Measurements from ENCODE around the gene ECE1.

Gene ECE1

GRCh38 chr1:21257431-21258135 lies 32.7 kb downstream of the ECE1 start:
- Histone ChIP-seq H3K4me3 (ENCODE audit: insufficient read depth, low read length, poor library complexity, severe bottlenecking) (no peak overlapping the region), H4K20me1 (ENCODE audit: low read depth, low read length) (no peaks in the 10 kb centered on the region), H2AFZ (ENCODE audit: low read depth, low read length, severe bottlenecking) (no peak overlapping the region), H3K27me3 (ENCODE audit: low read length) (no peaks in the 10 kb centered on the region), H3K9ac (ENCODE audit: low read length) (no peak overlapping the region), H3K9me3 (ENCODE audit: insufficient read depth, low read length) (no peaks in the 10 kb centered on the region), H3K79me2 (ENCODE audit: insufficient read depth, low read length) (no peaks in the 10 kb centered on the region), H3K27ac (ENCODE audit: low read depth, low read length) (no peak overlapping the region), H3K9me2 (replicated peaks; ENCODE audit: insufficient read depth, low read length) (no peaks in the 10 kb centered on the region), H3F3A (ENCODE audit: insufficient read depth) (no peaks in the 10 kb centered on the region), H3K4me2 (ENCODE audit: low read depth, low read length, poor library complexity, severe bottlenecking) (no peak overlapping the region), H3K36me3 (ENCODE audit: low read length) (no peaks in the 10 kb centered on the region)
- TF ChIP-seq EZH2phosphoT487 (conservative IDR thresholded peaks at IDR 0.05; ENCODE audit: low read length) (no peak), CTCF (IDR thresholded peaks at IDR 0.05; ENCODE audit: insufficient read depth, low read length, poor library complexity, severe bottlenecking) (no peak)

GRCh38 chr1:21256776-21257175 lies 33.5 kb downstream of the ECE1 start:
- Histone ChIP-seq H2AFZ (ENCODE audit: low read depth, low read length, severe bottlenecking) (no peak overlapping the region), H3F3A (ENCODE audit: insufficient read depth) (no peaks in the 10 kb centered on the region), H3K9ac (ENCODE audit: low read length) (no peak overlapping the region), H3K36me3 (ENCODE audit: low read length) (no peaks in the 10 kb centered on the region), H3K27me3 (ENCODE audit: low read length) (no peaks in the 10 kb centered on the region), H3K4me2 (ENCODE audit: low read depth, low read length, poor library complexity, severe bottlenecking) (no peak overlapping the region), H4K20me1 (ENCODE audit: low read depth, low read length) (no peaks in the 10 kb centered on the region), H3K9me2 (replicated peaks; ENCODE audit: insufficient read depth, low read length) (no peaks in the 10 kb centered on the region), H3K79me2 (ENCODE audit: insufficient read depth, low read length) (no peaks in the 10 kb centered on the region), H3K4me3 (ENCODE audit: insufficient read depth, low read length, poor library complexity, severe bottlenecking) (no peak overlapping the region), H3K27ac (ENCODE audit: low read depth, low read length) (no peak overlapping the region), H3K9me3 (ENCODE audit: insufficient read depth, low read length) (no peaks in the 10 kb centered on the region)
- TF ChIP-seq EZH2phosphoT487 (conservative IDR thresholded peaks at IDR 0.05; ENCODE audit: low read length) (no peak), CTCF (IDR thresholded peaks at IDR 0.05; ENCODE audit: insufficient read depth, low read length, poor library complexity, severe bottlenecking) (no peak)

- Histone ChIP-seq H2AFZ (ENCODE audit: low read depth, low read length, severe bottlenecking) (no peak overlapping the region), H3F3A (ENCODE audit: insufficient read depth) (no peaks in the 10 kb centered on the region), H3K9me2 (replicated peaks; ENCODE audit: insufficient read depth, low read length) (no peaks in the 10 kb centered on the region), H3K27me3 (ENCODE audit: low read length) (no peaks in the 10 kb centered on the region), H3K9me3 (ENCODE audit: insufficient read depth, low read length) (no peaks in the 10 kb centered on the region), H4K20me1 (ENCODE audit: low read depth, low read length) (no peaks in the 10 kb centered on the region), H3K79me2 (ENCODE audit: insufficient read depth, low read length) (no peaks in the 10 kb centered on the region), H3K27ac (ENCODE audit: low read depth, low read length) (no peak overlapping the region), H3K9ac (ENCODE audit: low read length) (no peak overlapping the region), H3K4me3 (ENCODE audit: insufficient read depth, low read length, poor library complexity, severe bottlenecking) (no peak overlapping the region), H3K36me3 (ENCODE audit: low read length) (no peaks in the 10 kb centered on the region), H3K4me2 (ENCODE audit: low read depth, low read length, poor library complexity, severe bottlenecking) (no peak overlapping the region)
- TF ChIP-seq CTCF (IDR thresholded peaks at IDR 0.05; ENCODE audit: insufficient read depth, low read length, poor library complexity, severe bottlenecking) (no peak), EZH2phosphoT487 (conservative IDR thresholded peaks at IDR 0.05; ENCODE audit: low read length) (no peak)
Measured at GRCh38 chr1:21255943-21256320, 34.3 kb downstream of the ECE1 start.

Data from SU-DHL-6 (cell line).